Loucy (cell line): ENCODE data around the gene MRTFA.

Experiments
- H2AFZ ChIP-seq: fragments of 200-600 bp; sonication (generic); 2 replicates; pipeline ENCODE4 v1.6.0; 2016; ENCODE audit warnings: antibody characterized with exemption, mild to moderate bottlenecking, low read length, moderate library complexity
- H3F3A ChIP-seq: fragments of 200-600 bp; 2 replicates; pipeline ENCODE4 v1.6.0; 2016; ENCODE audit warnings: antibody characterized with exemption, low read depth, mild to moderate bottlenecking
- H3K27me3 ChIP-seq: fragments of 200-600 bp; sonication (generic); 2 replicates; pipeline ENCODE4 v1.6.1; 2014; ENCODE audit warnings: low read length, mild to moderate bottlenecking; ENCODE audit not compliant: insufficient read depth, poor library complexity, severe bottlenecking
- H3K36me3 ChIP-seq: fragments of 200-600 bp; sonication (generic); 2 replicates; pipeline ENCODE4 v1.6.1; 2016; ENCODE audit warnings: low read length; ENCODE audit not compliant: insufficient read depth
- H3K4me1 ChIP-seq: fragments of 200-600 bp; sonication (generic); 2 replicates; pipeline ENCODE4 v1.5.1; 2014; ENCODE audit warnings: low read length, mild to moderate bottlenecking; ENCODE audit not compliant: insufficient read depth, poor library complexity, severe bottlenecking
- H3K4me2 ChIP-seq: fragments of 200-600 bp; sonication (generic); 2 replicates; pipeline ENCODE4 v1.6.0; 2014; ENCODE audit warnings: antibody characterized with exemption, low read length, low read depth, mild to moderate bottlenecking; ENCODE audit not compliant: poor library complexity, severe bottlenecking
- H3K4me3 ChIP-seq: fragments of 200-600 bp; sonication (generic); 2 replicates; pipeline ENCODE4 v1.5.1; 2014; ENCODE audit warnings: low read length, mild to moderate bottlenecking, mixed read lengths; ENCODE audit not compliant: poor library complexity, severe bottlenecking
- H3K79me2 ChIP-seq: fragments of 200-600 bp; sonication (generic); 2 replicates; pipeline ENCODE4 v1.6.1; 2014; ENCODE audit warnings: low read length; ENCODE audit not compliant: insufficient read depth
- H3K9ac ChIP-seq: fragments of 200-600 bp; sonication (generic); 2 replicates; pipeline ENCODE4 v1.6.0; 2014; ENCODE audit warnings: mild to moderate bottlenecking, low read depth, low read length, moderate library complexity; ENCODE audit not compliant: poor library complexity, severe bottlenecking
- H3K9me2 ChIP-seq: fragments of 200-600 bp; sonication (generic); replicated peaks from 2 replicates; pipeline ENCODE4 v1.6.1; 2016; ENCODE audit warnings: low read depth, low read length, mixed read lengths
- H3K9me3 ChIP-seq: fragments of 200-600 bp; sonication (generic); 2 replicates; pipeline ENCODE4 v1.6.1; 2014; ENCODE audit warnings: mild to moderate bottlenecking, antibody characterized with exemption, low read length, low read depth; ENCODE audit not compliant: insufficient read depth
- H4K20me1 ChIP-seq: fragments of 200-600 bp; sonication (generic); 2 replicates; pipeline ENCODE4 v1.6.0; 2014; ENCODE audit warnings: antibody characterized with exemption, low read length, mild to moderate bottlenecking; ENCODE audit not compliant: insufficient read depth, poor library complexity, severe bottlenecking
- CTCF ChIP-seq: fragments of 200-600 bp; sonication (generic); conservative IDR thresholded peaks from 2 replicates; pipeline ENCODE4 v1.5.1; 2014; ENCODE audit warnings: mild to moderate bottlenecking, antibody characterized with exemption, low read length
- EZH2phosphoT487 ChIP-seq: fragments of 200-600 bp; IDR thresholded peaks from 2 replicates; pipeline ENCODE4 v1.6.1; 2018; ENCODE audit warnings: antibody characterized with exemption, mild to moderate bottlenecking, moderate library complexity, borderline replicate concordance

MRTFA gene

GRCh38 chr22:40391417-40391816 lies 245.1 kb downstream of the MRTFA start:
- Histone ChIP-seq H3K79me2 (peaks cover 13% of the 10 kb centered on the region; the same call in 1 of the 2 replicates), H3K9me2 (no peaks in the 10 kb centered on the region), H3K4me2 (no peak overlapping the region), H3F3A (no peaks in the 10 kb centered on the region), H3K9ac (no peak overlapping the region), H4K20me1 (no peaks in the 10 kb centered on the region), H2AFZ (no peak overlapping the region), H3K36me3 (no peaks in the 10 kb centered on the region), H3K27me3 (no peaks in the 10 kb centered on the region), H3K4me3 (no peak overlapping the region), H3K9me3 (no peaks in the 10 kb centered on the region), H3K4me1 (peaks cover 33% of the 10 kb centered on the region)
- TF ChIP-seq CTCF (no peak), EZH2phosphoT487 (no peak)

GRCh38 chr22:40388231-40388630 lies 248.3 kb downstream of the MRTFA start:
- Histone ChIP-seq H3K79me2 (peaks cover 16% of the 10 kb centered on the region; the same call in 1 of the 2 replicates), H3F3A (no peaks in the 10 kb centered on the region), H3K36me3 (no peaks in the 10 kb centered on the region), H4K20me1 (no peaks in the 10 kb centered on the region), H2AFZ (no peak overlapping the region), H3K9me3 (no peaks in the 10 kb centered on the region), H3K4me1 (peaks cover 34% of the 10 kb centered on the region), H3K9ac (no peak overlapping the region), H3K4me2 (no peak overlapping the region), H3K9me2 (no peaks in the 10 kb centered on the region), H3K4me3 (no peak overlapping the region), H3K27me3 (no peaks in the 10 kb centered on the region)
- TF ChIP-seq CTCF (no peak), EZH2phosphoT487 (no peak)

GRCh38 chr22:40387746-40388145 lies 248.8 kb downstream of the MRTFA start:
- no peaks in the 10 kb centered on the region for H3K9me2 ChIP-seq
- no peaks in the 10 kb centered on the region for H3K36me3 ChIP-seq
- H3K4me3 ChIP-seq = no peak overlapping the region
- no peaks in the 10 kb centered on the region for H3K27me3 ChIP-seq
- no peak for TF ChIP-seq CTCF
- no peak for TF ChIP-seq EZH2phosphoT487
- H4K20me1 ChIP-seq = no peaks in the 10 kb centered on the region
- no peak overlapping the region for H2AFZ ChIP-seq
- no peak overlapping the region for H3K9ac ChIP-seq
- H3K79me2 ChIP-seq = peaks cover 16% of the 10 kb centered on the region; the same call in 1 of the 2 replicates
- H3K9me3 ChIP-seq = no peaks in the 10 kb centered on the region
- H3K4me1 ChIP-seq = peaks cover 34% of the 10 kb centered on the region
- H3K4me2 ChIP-seq = no peak overlapping the region
- H3F3A ChIP-seq = no peaks in the 10 kb centered on the region
